H1 (cell line): ENCODE results near the gene JMJD8. TPM values are rescaled to one million over a fixed set of nuclear protein-coding genes. Genes with fewer than 3 reads are reported as not detected.

Experiments
- ASH2L ChIP-seq: fragments of 200-600, 300-600 bp; sonication (generic); IDR thresholded peaks from one replicate; pipeline ENCODE4 v1.7.1; 2017; ENCODE audit warnings: low read length
- BACH1 ChIP-seq: IDR thresholded peaks from 2 replicates; pipeline ENCODE4 v1.6.1; 2012; ENCODE audit warnings: low read length, improper control_type of control experiment
- RFX5 ChIP-seq: IDR thresholded peaks from 2 replicates; pipeline ENCODE4 v1.6.1; 2011; ENCODE audit warnings: low read depth, low read length, improper control_type of control experiment, borderline replicate concordance
- SIRT6 ChIP-seq: IDR thresholded peaks from one replicate; pipeline ENCODE4 v1.7.1; 2012; ENCODE audit warnings: low read length, inconsistent platforms
- polyA plus RNA-seq, 7 experiments: library from polyadenylated mRNA; depleted of rRNA in 3 of 7; stranded (reverse) in 5 of 7; unstranded in 2 of 7; fragments of >200 nt in 5 of 7; fragments of 200-250 nt in 2 of 7; gene quantifications; 1 replicate in 5 of 7; 2 replicates in 1 of 7; 4 replicates in 1 of 7; pipeline versions ENCODE4 v1.2.1 to v1.2.3, GENCODE V29; 2011 to 2013; ENCODE audit warnings: missing spikeins in 2 of 7, mixed read lengths in 2 of 7
- total RNA-seq: library from RNA; stranded (reverse); fragmentation: NEBNext Ultra II Directional; extraction: Animal tissue kit (Norgen Biotek cat#: 25700); gene quantifications from 2 replicates; pipeline ENCODE4 v1.2.1, GENCODE V29; 2021

The JMJD8 gene
- total and polyA plus RNA-seq, 2 of the 8 experiments (the other 6 are each of a cell fraction or from before 2014, with no cell fraction given) = 46.4 to 87.4 TPM

DNA sequence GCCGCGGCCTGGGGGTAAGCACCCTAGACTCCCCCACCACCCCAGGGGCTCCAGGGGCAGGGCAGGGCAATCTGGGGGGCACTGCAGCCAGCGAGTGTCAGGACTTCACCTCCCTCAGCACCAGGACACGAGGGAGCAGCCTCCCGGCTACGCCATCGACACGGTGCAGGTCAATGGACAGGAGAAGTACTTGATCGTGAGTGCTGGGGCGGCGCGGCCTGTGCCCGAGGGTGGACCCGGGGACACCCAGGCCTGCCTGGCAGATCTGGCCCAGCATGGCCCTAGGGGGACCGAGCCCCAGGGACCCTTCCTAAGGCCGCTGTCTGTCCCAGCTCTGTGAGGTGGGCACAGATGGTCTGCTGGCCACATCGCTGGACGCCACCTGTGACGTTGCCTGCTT, 11.8 kb downstream of the JMJD8 start (continued):
- no peak for TF ChIP-seq SIRT6
- TF ChIP-seq RFX5 = no peak
- no peak for TF ChIP-seq ASH2L
- TF ChIP-seq BACH1 = no peak
- TF ChIP-seq, all 59 proteins: peak for 0
